Activated CD8-positive, alpha-beta T cell treated with anti-CD3 and anti-CD28 coated beads for 36 hours (primary cell): ENCODE data around the gene OLA1. TPM values are rescaled to one million over a fixed set of nuclear protein-coding genes. Genes with fewer than 3 reads are reported as not detected.

Experiments
- ATAC-seq: fragments of 200-7000 bp; cut with Tn5 transposase; one replicate; pipeline ENCODE4 v1.10.0; 2021; ENCODE audit warnings: mild to moderate bottlenecking, moderate library complexity
- CTCF ChIA-PET: fragments of 350-600 bp; sonication (Branson Sonifier 250); formaldehyde crosslinking; loops from one replicate; lab custom pipeline; 2021; ENCODE audit warnings: antibody characterized with exemption; lab: Charles Lee
- POLR2A ChIA-PET: fragments of 350-600 bp; sonication (Branson Sonifier 250); formaldehyde crosslinking; loops from one replicate; lab custom pipeline; 2021; ENCODE audit warnings: antibody characterized with exemption; lab: Charles Lee
- DNase-seq: peaks from one replicate; pipeline ENCODE4 v3.0.0-alpha.2; 2020
- H3K27ac Mint-ChIP-seq: one replicate; pipeline ENCODE4 v1.8.0; 2021; ENCODE audit warnings: mild to moderate bottlenecking, mixed read lengths
- H3K27me3 Mint-ChIP-seq: one replicate; pipeline ENCODE4 v1.8.0; 2021; ENCODE audit warnings: mixed read lengths
- H3K36me3 Mint-ChIP-seq: one replicate; pipeline ENCODE4 v1.8.0; 2021; ENCODE audit warnings: low read depth, mixed read lengths
- H3K4me1 Mint-ChIP-seq: one replicate; pipeline ENCODE4 v1.8.0; 2021; ENCODE audit warnings: low read depth, mixed read lengths
- H3K4me3 Mint-ChIP-seq: one replicate; pipeline ENCODE4 v1.8.0; 2021; ENCODE audit warnings: mild to moderate bottlenecking, moderate library complexity, mixed read lengths
- H3K9me3 Mint-ChIP-seq: one replicate; pipeline ENCODE4 v1.8.0; 2021; ENCODE audit warnings: mixed read lengths
- CTCF ChIP-seq: fragments of 200-600 bp; IDR thresholded peaks from one replicate; pipeline ENCODE4 v1.8.0; 2022; ENCODE audit warnings: antibody characterized with exemption, mild to moderate bottlenecking
- intact Hi-C: fragments of 100-400 bp; cut with micrococcal nuclease; formaldehyde crosslinking; loops from one replicate; pipeline ENCODE4 v1.10.0; 2022
- total RNA-seq, 2 experiments: library from RNA; stranded (reverse); gene quantifications; one replicate each; pipeline ENCODE4 v1.2.3, GENCODE V29; 2021

OLA1 gene
- total RNA-seq, 2 experiments from 2014 or later = 128 to 137 TPM

GRCh38 chr2:174177316-174177890 is 70.9 kb downstream of the OLA1 start:
- ATAC-seq = no peak
- Mint-ChIP-seq H3K4me3 (no peak overlapping the region), H3K9me3 (peaks cover 20% of the 10 kb centered on the region), H3K27me3 (no peaks in the 10 kb centered on the region), H3K27ac (no peak overlapping the region), H3K36me3 (peaks cover 38% of the 10 kb centered on the region), H3K4me1 (peaks cover 10% of the 10 kb centered on the region)
- intact Hi-C loops = no loop called here
- POLR2A ChIA-PET = interaction anchor here (0.6 to 0.7 kb wide), 2 partner anchors 215 to 265 kb away, joined by 3 read pairs; no protein-coding TSS in a partner anchor
- DNase-seq = no peak
- no peak for TF ChIP-seq CTCF
- CTCF ChIA-PET = interaction anchor here (1.0 to 1.2 kb wide), 2 partner anchors 20 to 164 kb away, joined by 3 to 6 read pairs; no protein-coding TSS in a partner anchor

GRCh38 chr2:174176898-174177297 is 71.4 kb downstream of the OLA1 start:
- intact Hi-C loops = no loop called here
- no peaks in the 10 kb centered on the region for H3K27me3 Mint-ChIP-seq
- H3K36me3 Mint-ChIP-seq = peaks cover 42% of the 10 kb centered on the region
- H3K4me1 Mint-ChIP-seq = peaks cover 10% of the 10 kb centered on the region
- POLR2A ChIA-PET = interaction anchor here (0.6 to 0.7 kb wide), 2 partner anchors 215 to 264 kb away, joined by 3 read pairs; no protein-coding TSS in a partner anchor
- ATAC-seq (no peak), DNase-seq (no peak)
- no peak overlapping the region for H3K27ac Mint-ChIP-seq
- no peak for TF ChIP-seq CTCF
- no peak overlapping the region for H3K4me3 Mint-ChIP-seq
- peaks cover 21% of the 10 kb centered on the region for H3K9me3 Mint-ChIP-seq
- CTCF ChIA-PET = interaction anchor here (1.0 kb wide), 1 partner anchor 19 kb away, joined by 3 read pairs; no protein-coding TSS in a partner anchor

- DNase-seq (no peak), ATAC-seq (no peak)
- Mint-ChIP-seq H3K4me3 (no peak overlapping the region), H3K27me3 (no peaks in the 10 kb centered on the region), H3K36me3 (peaks cover 52% of the 10 kb centered on the region), H3K27ac (no peak overlapping the region), H3K4me1 (peaks cover 10% of the 10 kb centered on the region), H3K9me3 (peaks cover 28% of the 10 kb centered on the region)
- CTCF ChIA-PET = no interaction called here
- POLR2A ChIA-PET = no interaction called here
- intact Hi-C loops = no loop called here
- TF ChIP-seq CTCF = no peak
Observed at GRCh38 chr2:174174741-174175140, 73.6 kb downstream of the OLA1 start.

- CTCF ChIA-PET = no interaction called here
- POLR2A ChIA-PET = no interaction called here
- intact Hi-C loops = no loop called here
- H3K9me3 Mint-ChIP-seq = peaks cover 42% of the 10 kb centered on the region
- H3K27me3 Mint-ChIP-seq = no peaks in the 10 kb centered on the region
- no peak overlapping the region for H3K27ac Mint-ChIP-seq
- DNase-seq = no peak
- no peak overlapping the region for H3K4me3 Mint-ChIP-seq
- peaks cover 10% of the 10 kb centered on the region for H3K4me1 Mint-ChIP-seq
- peaks cover 66% of the 10 kb centered on the region for H3K36me3 Mint-ChIP-seq
- TF ChIP-seq CTCF = no peak
- no peak for ATAC-seq
Observed at GRCh38 chr2:174172802-174173355, 75.5 kb downstream of the OLA1 start.

GRCh38 chr2:174171686-174172445 is 76.5 kb downstream of the OLA1 start:
- DNase-seq (no peak), ATAC-seq (no peak)
- Mint-ChIP-seq H3K4me1 (peaks cover 6% of the 10 kb centered on the region), H3K9me3 (peaks cover 41% of the 10 kb centered on the region), H3K36me3 (peaks cover 65% of the 10 kb centered on the region), H3K4me3 (no peak overlapping the region), H3K27ac (no peak overlapping the region), H3K27me3 (no peaks in the 10 kb centered on the region)
- ChIA-PET CTCF (no interaction called here), POLR2A (no interaction called here)
- intact Hi-C loops = no loop called here
- no peak for TF ChIP-seq CTCF
